HG03442 (cell line): ENCODE data around the gene KIFC1.
A peak's percentile ranks its signal among the peaks of the same experiment; 100 is the strongest.
"Not testable (repeated sequence)": the region's sequence is repeated elsewhere in the genome, so short reads cannot be mapped to it uniquely, and the experiment has no call there.

Experiments used
- ATAC-seq: cut with Tn5 transposase; IDR thresholded peaks from one replicate; pipeline ENCODE4 v1.9.1; 2021; ENCODE audit warnings: mild to moderate bottlenecking, moderate library complexity; ENCODE audit not compliant: unreplicated experiment

KIFC1 gene

GRCh38 chr6:33373960-33374910 is 17.4 kb upstream of the KIFC1 start:
- ATAC-seq, result no peak

- no peak for ATAC-seq
Measured at GRCh38 chr6:33375143-33375671, 16.4 kb upstream of the KIFC1 start.

- no peak for ATAC-seq
Measured at GRCh38 chr6:33377171-33377570, 14.5 kb upstream of the KIFC1 start.

GRCh38 chr6:33379184-33379583 is 12.4 kb upstream of the KIFC1 start:
- not testable (repeated sequence) for ATAC-seq

- no peak for ATAC-seq
Measured at GRCh38 chr6:33380272-33380981, 11.2 kb upstream of the KIFC1 start.

- no peak for ATAC-seq
Measured at GRCh38 chr6:33383427-33384185, 8.0 kb upstream of the KIFC1 start.

- no peak for ATAC-seq
Measured at GRCh38 chr6:33384581-33385020, 7.0 kb upstream of the KIFC1 start.

- ATAC-seq, result no peak
Measured at GRCh38 chr6:33390173-33390572, 1.4 kb upstream of the KIFC1 start.

GRCh38 chr6:33390767-33391277 is 801 bp upstream of the KIFC1 start:
- ATAC-seq, result no peak

- ATAC-seq, result peak; percentile 17
Measured at GRCh38 chr6:33391922-33392594, 435 bp downstream of the KIFC1 start.

- no peak for ATAC-seq
Measured at GRCh38 chr6:33392595-33392948, 949 bp downstream of the KIFC1 start.

GRCh38 chr6:33392979-33393378 is 1.4 kb downstream of the KIFC1 start:
- ATAC-seq, result no peak

- no peak for ATAC-seq
Measured at GRCh38 chr6:33397541-33397940, 5.9 kb downstream of the KIFC1 start.

- not testable (repeated sequence) for ATAC-seq
Measured at GRCh38 chr6:33398601-33399000, 7.0 kb downstream of the KIFC1 start.

GRCh38 chr6:33399881-33400280 is 8.3 kb downstream of the KIFC1 start:
- ATAC-seq, result not testable (repeated sequence)

- ATAC-seq, result no peak
Measured at GRCh38 chr6:33404884-33405283, 13.3 kb downstream of the KIFC1 start.

- no peak for ATAC-seq
Measured at GRCh38 chr6:33405386-33405940, 13.8 kb downstream of the KIFC1 start.

- ATAC-seq, result no peak
Measured at GRCh38 chr6:33406126-33406525, 14.5 kb downstream of the KIFC1 start.

GRCh38 chr6:33407132-33407718 is 15.6 kb downstream of the KIFC1 start:
- no peak for ATAC-seq
